Keratinocyte (primary cell): Measurements from ENCODE around the gene SNX2. TPM values are rescaled to one million over a fixed set of nuclear protein-coding genes. Genes with fewer than 3 reads are reported as not detected.

Experiments
- DNase-seq: peaks from one replicate; pipeline ENCODE4 v3.0.0-alpha.2; 2011; ENCODE audit warnings: low read depth, missing footprints, low spot score
- FAIRE-seq: peaks from 2 replicates; lab custom pipeline; 2011; peaks lifted over from hg19 to GRCh38; lab: Jason Lieb, UNC
- H2AFZ ChIP-seq: 2 replicates; pipeline ENCODE4 v1.6.0; 2012; ENCODE audit warnings: low read length, control low read depth, inconsistent platforms; ENCODE audit not compliant: control insufficient read depth
- H3K27ac ChIP-seq: 2 replicates; pipeline ENCODE4 v1.5.1; 2011; ENCODE audit warnings: low read length; ENCODE audit not compliant: control insufficient read depth, insufficient read depth
- H3K27me3 ChIP-seq: 3 replicates; pipeline ENCODE4 v1.6.0; 2011; ENCODE audit warnings: low read length; ENCODE audit not compliant: control insufficient read depth, insufficient read depth; ENCODE audit errors: extremely low read depth
- H3K36me3 ChIP-seq, 2 experiments: 2 replicates in 1 of 2; 3 replicates in 1 of 2; pipeline ENCODE4 v1.5.1; 2011; ENCODE audit warnings: low read length in 2 of 2, mild to moderate bottlenecking in 1 of 2; ENCODE audit not compliant: control insufficient read depth in 2 of 2, insufficient read depth in 2 of 2; ENCODE audit errors: extremely low read depth in 1 of 2
- H3K4me1 ChIP-seq: 3 replicates; pipeline ENCODE4 v1.5.1; 2011; ENCODE audit warnings: low read length; ENCODE audit not compliant: control insufficient read depth, insufficient read depth; ENCODE audit errors: extremely low read depth
- H3K4me2 ChIP-seq: 3 replicates; pipeline ENCODE4 v1.6.0; 2011; ENCODE audit warnings: low read depth, low read length; ENCODE audit not compliant: control insufficient read depth, insufficient read depth; ENCODE audit errors: extremely low read depth
- H3K4me3 ChIP-seq, 3 experiments: fragments of 200-600 bp in 1 of 3; sonication (generic) in 1 of 3; 2 replicates in 2 of 3; 3 replicates in 1 of 3; pipeline ENCODE4 v1.5.1; 2011 to 2016; ENCODE audit warnings: low read length in 3 of 3, mild to moderate bottlenecking in 3 of 3, control low read depth in 2 of 3, inconsistent platforms in 1 of 3, low read depth in 1 of 3, mixed read lengths in 1 of 3, mixed run types in 1 of 3, moderate library complexity in 1 of 3; ENCODE audit not compliant: control insufficient read depth in 2 of 3, insufficient read depth in 2 of 3; ENCODE audit errors: extremely low read depth in 1 of 3
- H3K79me2 ChIP-seq: 2 replicates; pipeline ENCODE4 v1.6.0; 2012; ENCODE audit warnings: low read length; ENCODE audit not compliant: control insufficient read depth, insufficient read depth
- H3K9ac ChIP-seq: 3 replicates; pipeline ENCODE4 v1.6.0; 2011; ENCODE audit warnings: low read length; ENCODE audit not compliant: control insufficient read depth, insufficient read depth; ENCODE audit errors: extremely low read depth
- H3K9me1 ChIP-seq: 3 replicates; pipeline ENCODE4 v1.6.0; 2011; ENCODE audit warnings: low read length; ENCODE audit not compliant: control insufficient read depth, insufficient read depth; ENCODE audit errors: extremely low read depth
- H3K9me3 ChIP-seq: 2 replicates; pipeline ENCODE4 v1.5.1; 2012; ENCODE audit warnings: low read depth, low read length; ENCODE audit not compliant: control insufficient read depth
- H4K20me1 ChIP-seq: 3 replicates; pipeline ENCODE4 v1.6.0; 2011; ENCODE audit warnings: low read length; ENCODE audit not compliant: control insufficient read depth, insufficient read depth; ENCODE audit errors: extremely low read depth
- EZH2 ChIP-seq: IDR thresholded peaks from one replicate; pipeline ENCODE4 v1.6.1; 2012; ENCODE audit warnings: inconsistent platforms, mild to moderate bottlenecking, low read length, moderate library complexity
- dilution Hi-C: fragments of 300-500 bp; cut with MboI; formaldehyde crosslinking; loops from one replicate; pipeline ENCODE4 v1.7.0; 2020; ENCODE audit warnings: low sequenced_read_pairs; ENCODE audit not compliant: extremely low pct_ligation_motif_present
- polyA plus RNA-seq, 5 experiments: library from polyadenylated mRNA; depleted of rRNA in 3 of 5; stranded (reverse) in 3 of 5; stranded (forward) in 1 of 5; unstranded in 1 of 5; fragments of >200 nt; gene quantifications; 1 replicate in 1 of 5; 2 replicates in 3 of 5; 3 replicates in 1 of 5; pipeline versions ENCODE4 v1.2.1 to v1.2.3, GENCODE V29; 2011 to 2012; ENCODE audit warnings: missing spikeins in 2 of 5, low read depth in 1 of 5, low replicate concordance in 1 of 5
- TF ChIP-seq, protein P1 (sequence below), 3 experiments: IDR thresholded peaks in 1 of 3; conservative IDR thresholded peaks in 1 of 3; optimal IDR thresholded peaks in 1 of 3; 2 replicates in 2 of 3; 3 replicates in 1 of 3; pipeline versions ENCODE3 to v1.5.1; 2011; ENCODE audit warnings: low read length in 3 of 3, mild to moderate bottlenecking in 3 of 3, moderate library complexity in 2 of 3, control low read depth in 1 of 3, inconsistent platforms in 1 of 3; ENCODE audit not compliant: insufficient read depth in 2 of 3; ENCODE audit errors: extremely low read depth in 1 of 3

Gene SNX2
- polyA plus RNA-seq, 1 donor (not counting 4 experiments of a cell fraction or from before 2014, with no cell fraction given) = 87.8 TPM

DNA sequence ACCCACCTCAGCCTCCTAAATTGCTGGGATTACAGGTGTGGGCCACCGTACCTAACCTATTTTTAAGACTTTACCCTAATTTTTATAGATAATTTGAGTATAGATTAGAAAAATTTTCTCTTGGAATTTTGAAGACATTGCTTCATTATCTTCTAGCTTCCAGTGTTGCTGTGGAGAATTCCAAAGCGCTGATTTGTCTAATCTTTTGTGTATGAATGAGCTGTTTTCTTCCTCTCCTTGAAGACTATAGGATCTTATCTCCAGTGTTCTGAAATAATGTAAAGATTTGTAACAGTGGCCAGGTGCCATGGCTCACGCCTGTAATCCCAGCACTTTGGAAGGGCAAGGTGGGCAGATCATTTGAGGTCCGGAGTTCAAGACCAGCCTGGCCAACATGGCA, 64.9 kb downstream of the SNX2 start:
- FAIRE-seq (no peak), DNase-seq (no peak)
- Histone ChIP-seq H3K27ac (no peak overlapping the region), H3K9me1 (no peaks in the 10 kb centered on the region), H3K36me3 (no peaks in the 10 kb centered on the region), H3K9ac (no peak overlapping the region), H4K20me1 (no peaks in the 10 kb centered on the region), H3K4me2 (no peak overlapping the region), H3K27me3 (no peaks in the 10 kb centered on the region), H3K79me2 (no peaks in the 10 kb centered on the region), H2AFZ (no peak overlapping the region), H3K4me3 (no peak overlapping the region), H3K4me1 (peaks cover 7% of the 10 kb centered on the region), H3K9me3 (no peaks in the 10 kb centered on the region)
- TF ChIP-seq, protein P1, sequence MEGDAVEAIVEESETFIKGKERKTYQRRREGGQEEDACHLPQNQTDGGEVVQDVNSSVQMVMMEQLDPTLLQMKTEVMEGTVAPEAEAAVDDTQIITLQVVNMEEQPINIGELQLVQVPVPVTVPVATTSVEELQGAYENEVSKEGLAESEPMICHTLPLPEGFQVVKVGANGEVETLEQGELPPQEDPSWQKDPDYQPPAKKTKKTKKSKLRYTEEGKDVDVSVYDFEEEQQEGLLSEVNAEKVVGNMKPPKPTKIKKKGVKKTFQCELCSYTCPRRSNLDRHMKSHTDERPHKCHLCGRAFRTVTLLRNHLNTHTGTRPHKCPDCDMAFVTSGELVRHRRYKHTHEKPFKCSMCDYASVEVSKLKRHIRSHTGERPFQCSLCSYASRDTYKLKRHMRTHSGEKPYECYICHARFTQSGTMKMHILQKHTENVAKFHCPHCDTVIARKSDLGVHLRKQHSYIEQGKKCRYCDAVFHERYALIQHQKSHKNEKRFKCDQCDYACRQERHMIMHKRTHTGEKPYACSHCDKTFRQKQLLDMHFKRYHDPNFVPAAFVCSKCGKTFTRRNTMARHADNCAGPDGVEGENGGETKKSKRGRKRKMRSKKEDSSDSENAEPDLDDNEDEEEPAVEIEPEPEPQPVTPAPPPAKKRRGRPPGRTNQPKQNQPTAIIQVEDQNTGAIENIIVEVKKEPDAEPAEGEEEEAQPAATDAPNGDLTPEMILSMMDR (optimal IDR thresholded peaks at IDR 0.05 in 1 of 3, IDR thresholded peaks at IDR 0.05 in 1 of 3, conservative IDR thresholded peaks at IDR 0.05 in 1 of 3; ENCODE audit: extremely low read depth in 1 of 3, insufficient read depth in 2 of 3, low read length in 3 of 3) = no peak
- dilution Hi-C loops = no loop called here

DNA sequence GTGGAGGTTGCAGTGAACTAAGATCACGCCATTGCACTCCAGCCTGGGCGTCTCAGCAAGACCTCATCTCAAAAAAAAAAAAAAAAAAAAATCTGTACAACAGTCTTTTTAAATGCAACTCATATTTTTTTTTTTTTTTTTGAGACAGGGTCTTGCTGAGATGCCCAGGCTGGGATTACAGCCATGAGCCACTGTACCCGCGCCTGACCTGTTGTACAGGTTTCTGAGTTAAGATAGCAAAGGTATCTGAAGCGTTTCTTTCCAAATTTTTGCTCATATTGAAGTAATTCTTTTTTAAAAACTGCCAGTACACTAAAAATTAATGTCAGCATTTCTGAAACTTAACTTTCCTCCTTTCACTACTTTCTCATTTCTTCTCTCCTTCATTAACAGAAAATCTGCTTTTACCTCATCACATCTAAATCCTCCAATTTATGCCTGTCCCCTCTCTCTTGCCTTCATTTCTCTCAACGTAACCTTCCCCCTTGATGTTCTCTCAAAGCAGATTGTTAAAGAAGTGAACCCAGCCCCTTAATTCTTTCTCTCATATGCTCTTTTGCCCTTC, 67.2 kb downstream of the SNX2 start:
- Histone ChIP-seq H3K4me1 (peaks cover 14% of the 10 kb centered on the region), H3K79me2 (peaks cover 8% of the 10 kb centered on the region), H3K27me3 (no peaks in the 10 kb centered on the region), H3K4me2 (no peak overlapping the region), H4K20me1 (no peaks in the 10 kb centered on the region), H3K9ac (no peak overlapping the region), H3K27ac (no peak overlapping the region), H3K36me3 (no peaks in the 10 kb centered on the region), H3K9me1 (no peaks in the 10 kb centered on the region), H3K9me3 (no peaks in the 10 kb centered on the region), H3K4me3 (no peak overlapping the region), H2AFZ (no peak overlapping the region)
- dilution Hi-C loops = no loop called here
- TF ChIP-seq, protein P1 (optimal IDR thresholded peaks at IDR 0.05 in 1 of 3, IDR thresholded peaks at IDR 0.05 in 1 of 3, conservative IDR thresholded peaks at IDR 0.05 in 1 of 3; ENCODE audit: extremely low read depth in 1 of 3, insufficient read depth in 2 of 3, low read length in 3 of 3) = no peak
- no peak for TF ChIP-seq EZH2
- no peak for DNase-seq
- FAIRE-seq = no peak
